HG03565 (cell line): Measurements from ENCODE around the gene RAD52.

Source experiments
- ATAC-seq: cut with Tn5 transposase; IDR thresholded peaks from one replicate; pipeline ENCODE4 v1.9.1; 2021; ENCODE audit warnings: mild to moderate bottlenecking, moderate library complexity; ENCODE audit not compliant: unreplicated experiment

The RAD52 gene

GRCh38 chr12:949453-950191 is at the start of gene RAD52:
Gene RAD52 (minus strand): TSS chr12:949694. CDS start chr12:933058, 16,636 bp downstream.
- ATAC-seq = peak; percentile 69

- ATAC-seq = no peak
Measured at GRCh38 chr12:998020-998874, 48.8 kb upstream of the RAD52 start.

- ATAC-seq = no peak
Measured at GRCh38 chr12:997505-997904, 48.0 kb upstream of the RAD52 start.

GRCh38 chr12:996881-997280 is 47.4 kb upstream of the RAD52 start:
- ATAC-seq = no peak

GRCh38 chr12:992647-993046 is 43.2 kb upstream of the RAD52 start:
- no peak for ATAC-seq

- peak; percentile 27 for ATAC-seq
Measured at GRCh38 chr12:991350-992333, 42.1 kb upstream of the RAD52 start.

GRCh38 chr12:990661-991349 is 41.3 kb upstream of the RAD52 start, which contains the start of gene ERC1:
Gene ERC1 (plus strand): TSS chr12:991223. CDS start chr12:1027904, 36,681 bp downstream.
- peak; percentile 56 for ATAC-seq

- ATAC-seq = no peak
Measured at GRCh38 chr12:989751-990660, 40.5 kb upstream of the RAD52 start.

- no peak for ATAC-seq
Measured at GRCh38 chr12:989051-989450, 39.6 kb upstream of the RAD52 start.

- no peak for ATAC-seq
Measured at GRCh38 chr12:988646-989045, 39.2 kb upstream of the RAD52 start.

- no peak for ATAC-seq
Measured at GRCh38 chr12:981961-982360, 32.5 kb upstream of the RAD52 start.

- ATAC-seq = no peak
Measured at GRCh38 chr12:981176-981828, 31.8 kb upstream of the RAD52 start.

- ATAC-seq = no peak
Measured at GRCh38 chr12:979349-979748, 29.9 kb upstream of the RAD52 start.

- no peak for ATAC-seq
Measured at GRCh38 chr12:977156-977555, 27.7 kb upstream of the RAD52 start.

GRCh38 chr12:976644-977043 is 27.1 kb upstream of the RAD52 start:
- no peak for ATAC-seq

- ATAC-seq = no peak
Measured at GRCh38 chr12:974271-974862, 24.9 kb upstream of the RAD52 start.

GRCh38 chr12:971991-972390 is 22.5 kb upstream of the RAD52 start:
- no peak for ATAC-seq

- no peak for ATAC-seq
Measured at GRCh38 chr12:969821-970220, 20.3 kb upstream of the RAD52 start.
